Liver (tissue), 9 donors: ENCODE results near the gene EVPL. TPM values are rescaled to one million over a fixed set of nuclear protein-coding genes. Genes with fewer than 3 reads are reported as not detected.

ENCODE experiments used
- DNase-seq: peaks from one replicate; pipeline ENCODE4 v3.0.0-alpha.2; 2017; ENCODE audit warnings: low spot score
- H3K27ac ChIP-seq, 2 donors: one replicate each; pipeline ENCODE4 v1.7.0; 2013; ENCODE audit warnings: inconsistent platforms in 2 of 2, low read length in 2 of 2, control low read depth in 1 of 2, low read depth in 1 of 2, mild to moderate bottlenecking in 1 of 2
- H3K27me3 ChIP-seq, 4 donors: one replicate each; pipeline versions ENCODE4 v1.6.1 to v1.7.0; 2013; ENCODE audit warnings: low read length in 3 of 4, inconsistent platforms in 1 of 4, mild to moderate bottlenecking in 1 of 4, moderate library complexity in 1 of 4; ENCODE audit not compliant: control insufficient read depth in 4 of 4, insufficient read depth in 4 of 4
- H3K36me3 ChIP-seq, 4 donors: one replicate each; pipeline versions ENCODE4 v1.6.1 to v1.7.0; 2013; ENCODE audit warnings: low read length in 3 of 4, mild to moderate bottlenecking in 3 of 4, low read depth in 1 of 4, moderate library complexity in 1 of 4; ENCODE audit not compliant: control insufficient read depth in 4 of 4, insufficient read depth in 3 of 4
- H3K4me1 ChIP-seq, 4 donors: one replicate each; pipeline versions ENCODE4 v1.6.1 to v1.7.0; 2013; ENCODE audit warnings: low read length in 3 of 4, mild to moderate bottlenecking in 3 of 4, moderate library complexity in 1 of 4; ENCODE audit not compliant: control insufficient read depth in 4 of 4, insufficient read depth in 4 of 4
- H3K4me3 ChIP-seq, 3 donors: one replicate each; pipeline versions ENCODE4 v1.6.1 to v1.7.0; 2013; ENCODE audit warnings: low read length in 3 of 3, control low read depth in 1 of 3, low read depth in 1 of 3, mild to moderate bottlenecking in 1 of 3
- H3K9ac ChIP-seq, 2 donors: one replicate each; pipeline ENCODE4 v1.7.0; 2013; ENCODE audit warnings: low read length in 2 of 2, mild to moderate bottlenecking in 2 of 2, moderate library complexity in 2 of 2, control low read depth in 1 of 2, low read depth in 1 of 2
- H3K9me3 ChIP-seq, 4 donors: one replicate each; pipeline versions ENCODE4 v1.6.1 to v1.7.0; 2013; ENCODE audit warnings: low read length in 3 of 4; ENCODE audit not compliant: control insufficient read depth in 4 of 4
- CTCF ChIP-seq: fragments of 150-350 bp; IDR thresholded peaks from 2 replicates; pipeline ENCODE4 v1.5.1; 2017; ENCODE audit warnings: improper control_type of control experiment, low read depth, low read length; ENCODE audit not compliant: missing input control
- FOXA1 ChIP-seq: IDR thresholded peaks from 2 replicates; pipeline ENCODE4 v1.6.1; 2016; ENCODE audit warnings: antibody characterized with exemption
- FOXA2 ChIP-seq: IDR thresholded peaks from 2 replicates; pipeline ENCODE4 v1.6.1; 2016; ENCODE audit warnings: antibody characterized with exemption
- GABPA ChIP-seq, 2 donors: IDR thresholded peaks in 1 of 2; conservative IDR thresholded peaks in 1 of 2; 2 replicates each; pipeline ENCODE4 v1.6.1; 2016; ENCODE audit warnings: antibody characterized with exemption in 2 of 2, mild to moderate bottlenecking in 1 of 2, moderate library complexity in 1 of 2
- HNF4A ChIP-seq, 2 donors: conservative IDR thresholded peaks; 2 replicates each; pipeline ENCODE4 v1.6.1; 2016; ENCODE audit warnings: antibody characterized with exemption in 2 of 2, mild to moderate bottlenecking in 2 of 2
- HNF4G ChIP-seq: IDR thresholded peaks from 2 replicates; pipeline ENCODE4 v1.6.1; 2016; ENCODE audit warnings: antibody characterized with exemption
- JUND ChIP-seq, 2 donors: IDR thresholded peaks; 2 replicates each; pipeline ENCODE4 v1.6.1; 2016; ENCODE audit warnings: antibody characterized with exemption in 2 of 2
- MAX ChIP-seq: IDR thresholded peaks from 2 replicates; pipeline ENCODE4 v1.6.1; 2016; ENCODE audit warnings: antibody characterized with exemption
- NR2F2 ChIP-seq: IDR thresholded peaks from 2 replicates; pipeline ENCODE4 v1.6.1; 2016; ENCODE audit warnings: antibody characterized with exemption
- RAD21 ChIP-seq, 2 donors: IDR thresholded peaks; 2 replicates each; pipeline ENCODE4 v1.6.1; 2016; ENCODE audit warnings: antibody characterized with exemption in 2 of 2, mild to moderate bottlenecking in 2 of 2
- REST ChIP-seq: IDR thresholded peaks from 2 replicates; pipeline ENCODE4 v1.6.1; 2016; ENCODE audit warnings: antibody characterized with exemption, mild to moderate bottlenecking
- RXRA ChIP-seq, 2 donors: IDR thresholded peaks; 2 replicates each; pipeline ENCODE4 v1.6.1; 2017 to 2018; ENCODE audit warnings: antibody characterized with exemption in 2 of 2, mild to moderate bottlenecking in 1 of 2
- SP1 ChIP-seq: IDR thresholded peaks from 2 replicates; pipeline ENCODE4 v1.6.1; 2018; ENCODE audit warnings: antibody characterized with exemption, mild to moderate bottlenecking
- TAF1 ChIP-seq: conservative IDR thresholded peaks from 2 replicates; pipeline ENCODE4 v1.6.1; 2016; ENCODE audit warnings: antibody characterized with exemption, mild to moderate bottlenecking
- YY1 ChIP-seq: IDR thresholded peaks from 2 replicates; pipeline ENCODE4 v1.6.1; 2016; ENCODE audit warnings: antibody characterized with exemption, mild to moderate bottlenecking
- WGBS: extraction: QIAGEN DNeasy Blood & Tissue Kit; methylation state at CpG from one replicate; pipeline ENCODE4 v1.1.7; 2013; 5-methylcytosine and 5-hydroxymethylcytosine counted together
- polyA plus RNA-seq, 2 donors: library from polyadenylated mRNA; stranded (reverse) in 1 of 2; unstranded in 1 of 2; fragments of 200-250 nt in 1 of 2; fragments of >200 nt in 1 of 2; fragmentation: Nextera tagmentation in 1 of 2; extraction: Ambion mirVana in 1 of 2; gene quantifications; one replicate each; pipeline versions ENCODE4 v1.2.1 to v1.2.3, GENCODE V29; 2013 to 2015
- total RNA-seq, 2 donors: library from RNA; depleted of rRNA; stranded (reverse); fragments of >200 nt; gene quantifications; one replicate each; pipeline ENCODE4 v1.2.3, GENCODE V29; 2014
- TF ChIP-seq, protein P1 (sequence below): IDR thresholded peaks from 2 replicates; pipeline ENCODE4 v1.6.1; 2016; ENCODE audit warnings: antibody characterized with exemption
- TF ChIP-seq, protein P2 (sequence below): IDR thresholded peaks from 2 replicates; pipeline ENCODE4 v1.6.1; 2016; ENCODE audit warnings: antibody characterized with exemption
- donor health status: healthy.
- donor health status: healthy.
- donor health status: healthy.
- donor health status: healthy.
- donor health status: healthy.

The EVPL gene
- total and polyA plus RNA-seq, 4 donors, result 0.03 to 0.33 (median 0.21) TPM; not detected in 1

DNA sequence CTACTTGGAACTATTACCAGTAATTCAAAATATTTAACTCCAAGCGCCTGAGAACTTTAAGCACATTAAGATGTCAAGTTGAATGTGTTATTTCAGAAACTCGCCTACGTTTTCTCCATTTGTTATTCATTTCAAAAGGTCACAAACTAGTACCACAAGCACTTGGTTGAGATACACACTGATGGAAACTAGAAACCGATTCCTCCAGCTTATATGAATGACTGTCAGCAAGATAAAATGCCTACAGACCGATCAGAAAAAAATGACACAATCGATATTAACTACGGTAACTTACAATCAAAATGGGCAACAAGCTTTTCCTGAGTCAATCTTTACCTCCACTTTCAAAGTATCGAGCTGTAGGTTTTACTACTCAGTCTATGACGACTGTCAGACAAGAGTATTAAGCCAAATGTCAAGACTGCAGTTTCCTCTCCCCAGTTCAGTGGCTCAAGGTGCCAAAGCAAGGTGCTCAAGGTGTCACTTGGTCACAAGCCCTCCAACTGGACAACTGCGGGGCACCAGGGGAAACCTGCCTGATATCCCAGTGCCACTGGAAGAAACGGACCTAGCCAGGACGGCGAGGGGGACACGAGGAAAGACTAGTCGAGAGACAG lies 44.5 kb upstream of the EVPL start:
- Histone ChIP-seq H3K4me3 (peak overlapping the region; percentile 92 to 100 (median 94)), H3K27ac (peak overlapping the region; percentile 47 to 72), H3K27me3 (peaks cover 0 to 14% (median 6%) of the 10 kb centered on the region in 4 donors), H3K36me3 (peaks cover 0 to 14% (median 9%) of the 10 kb centered on the region in 4 donors), H3K4me1 (peaks cover 9 to 51% (median 24%) of the 10 kb centered on the region in 4 donors), H3K9ac (peak overlapping the region; percentile 64 to 99), H3K9me3 (no peaks in the 10 kb centered on the region)
- TF ChIP-seq, protein P1, sequence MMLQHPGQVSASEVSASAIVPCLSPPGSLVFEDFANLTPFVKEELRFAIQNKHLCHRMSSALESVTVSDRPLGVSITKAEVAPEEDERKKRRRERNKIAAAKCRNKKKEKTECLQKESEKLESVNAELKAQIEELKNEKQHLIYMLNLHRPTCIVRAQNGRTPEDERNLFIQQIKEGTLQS, result no peak
- TF ChIP-seq RXRA (IDR thresholded peaks at IDR 0.05) (no peak), YY1 (no peak), MAX (no peak), HNF4G (no peak), GABPA (IDR thresholded peaks at IDR 0.05 in 1 of 2, conservative IDR thresholded peaks at IDR 0.05 in 1 of 2) (no peak), NR2F2 (no peak), TAF1 (no peak), FOXA1 (no peak), RAD21 (IDR thresholded peaks at IDR 0.05) (no peak), HNF4A (conservative IDR thresholded peaks at IDR 0.05) (no peak), REST (no peak), SP1 (no peak), FOXA2 (no peak), JUND (IDR thresholded peaks at IDR 0.05) (no peak), CTCF (no peak)
- TF ChIP-seq, protein P2, sequence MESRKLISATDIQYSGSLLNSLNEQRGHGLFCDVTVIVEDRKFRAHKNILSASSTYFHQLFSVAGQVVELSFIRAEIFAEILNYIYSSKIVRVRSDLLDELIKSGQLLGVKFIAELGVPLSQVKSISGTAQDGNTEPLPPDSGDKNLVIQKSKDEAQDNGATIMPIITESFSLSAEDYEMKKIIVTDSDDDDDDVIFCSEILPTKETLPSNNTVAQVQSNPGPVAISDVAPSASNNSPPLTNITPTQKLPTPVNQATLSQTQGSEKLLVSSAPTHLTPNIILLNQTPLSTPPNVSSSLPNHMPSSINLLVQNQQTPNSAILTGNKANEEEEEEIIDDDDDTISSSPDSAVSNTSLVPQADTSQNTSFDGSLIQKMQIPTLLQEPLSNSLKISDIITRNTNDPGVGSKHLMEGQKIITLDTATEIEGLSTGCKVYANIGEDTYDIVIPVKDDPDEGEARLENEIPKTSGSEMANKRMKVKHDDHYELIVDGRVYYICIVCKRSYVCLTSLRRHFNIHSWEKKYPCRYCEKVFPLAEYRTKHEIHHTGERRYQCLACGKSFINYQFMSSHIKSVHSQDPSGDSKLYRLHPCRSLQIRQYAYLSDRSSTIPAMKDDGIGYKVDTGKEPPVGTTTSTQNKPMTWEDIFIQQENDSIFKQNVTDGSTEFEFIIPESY, result no peak
- 5% methylated on average over 15 of the region's 15 CpGs for WGBS
- peak; percentile 53 for DNase-seq
